Left colon (tissue), 2 donors: Measurements from ENCODE around the gene LAIR1. TPM values are rescaled to one million over a fixed set of nuclear protein-coding genes. Genes with fewer than 3 reads are reported as not detected.

Source experiments
- ATAC-seq: fragments of 200-7000 bp; cut with Tn5 transposase; one replicate; pipeline ENCODE4 v1.9.1; 2020; ENCODE audit warnings: mild to moderate bottlenecking, moderate library complexity
- DNase-seq, 2 donors: peaks; one replicate each; pipeline ENCODE4 v3.0.0-alpha.2; 2020
- intact Hi-C, 2 donors: fragments of 100-400 bp; cut with DNase I in 1 of 2; cut with micrococcal nuclease in 1 of 2; formaldehyde crosslinking; loops; one replicate each; pipeline versions ENCODE4 v1.11.2 to v1.14.0; 2022; cut with DNase I, micrococcal nuclease
- long read RNA-seq: library from polyadenylated mRNA; unstranded; transcript quantifications from one replicate; pipeline ENCODE4 v2.0.0, GENCODE V29; 2021
- total RNA-seq, 2 donors: library from RNA; stranded (reverse); fragmentation: NEBNext Ultra II Directional; extraction: Animal tissue kit (Norgen Biotek cat#: 25700); gene quantifications; one replicate each; pipeline ENCODE4 v1.2.1, GENCODE V29; 2021
- donor health status: DM: no; HTN: no; CAD: no.
- donor health status: DM: yes; HTN: yes; CAD: no.

LAIR1 gene, protein sequence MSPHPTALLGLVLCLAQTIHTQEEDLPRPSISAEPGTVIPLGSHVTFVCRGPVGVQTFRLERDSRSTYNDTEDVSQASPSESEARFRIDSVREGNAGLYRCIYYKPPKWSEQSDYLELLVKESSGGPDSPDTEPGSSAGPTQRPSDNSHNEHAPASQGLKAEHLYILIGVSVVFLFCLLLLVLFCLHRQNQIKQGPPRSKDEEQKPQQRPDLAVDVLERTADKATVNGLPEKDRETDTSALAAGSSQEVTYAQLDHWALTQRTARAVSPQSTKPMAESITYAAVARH
- total RNA-seq, result 10 to 100 TPM in 1 of 2 donors, 1 to 10 TPM in 1; 3.8 to 13.2 TPM
- long read RNA-seq, partial matches to known transcripts, result 0 of 5 reads
- long read RNA-seq, other reads (novel, unspliced or antisense), result 3 of 5 reads

DNA sequence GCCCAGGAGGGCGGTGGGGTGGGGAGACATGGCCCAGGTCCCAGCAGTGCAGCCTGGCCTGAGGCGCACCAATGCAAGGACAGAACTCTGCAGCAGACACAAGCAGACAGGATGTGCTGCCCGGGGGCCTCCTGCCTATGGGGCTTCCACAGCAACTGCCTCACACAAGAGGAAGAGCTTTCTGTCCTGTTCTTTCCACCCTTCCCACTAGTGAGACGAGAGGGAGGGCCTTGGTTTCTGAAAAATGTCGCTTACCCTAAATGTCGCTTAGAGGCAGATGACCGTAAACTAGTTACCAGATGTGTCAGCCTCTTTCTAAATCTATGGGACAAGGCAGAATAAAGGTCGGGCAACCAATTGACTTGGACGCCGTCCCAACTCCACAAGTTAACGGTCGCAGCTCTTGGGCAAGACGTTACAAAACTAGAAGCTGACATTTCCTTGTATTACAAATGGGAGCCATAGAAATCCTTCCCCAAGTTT, at the start of gene LAIR1:
Gene LAIR1, minus strand, starts transcription at position 157 of the 483 bp plus-strand sequence. Its CDS starts 127 bp downstream, at position 30.
- peak; percentile 31 for ATAC-seq
- peak; percentile 42 to 52 for DNase-seq
- intact Hi-C loops, result no loop called here

DNA sequence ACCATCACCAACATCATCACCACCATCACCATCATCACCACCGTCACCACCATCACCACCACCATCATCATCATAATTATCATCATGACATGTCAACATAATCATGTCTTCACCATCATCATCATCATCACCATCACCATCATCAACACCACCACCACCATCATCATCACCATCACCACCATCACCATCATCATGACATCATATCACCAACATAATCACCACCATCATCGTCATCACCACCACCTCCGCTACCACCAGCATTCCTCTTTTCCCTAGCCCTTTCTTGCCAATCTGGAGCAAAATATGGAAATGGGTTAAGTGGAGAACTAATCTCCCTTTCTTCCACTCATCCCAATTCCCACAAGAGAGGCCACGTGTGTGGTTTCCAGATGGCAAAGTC, 49.4 kb upstream of the LAIR1 start:
- DNase-seq (no peak), ATAC-seq (no peak)
- intact Hi-C loops, result no loop called here

DNA sequence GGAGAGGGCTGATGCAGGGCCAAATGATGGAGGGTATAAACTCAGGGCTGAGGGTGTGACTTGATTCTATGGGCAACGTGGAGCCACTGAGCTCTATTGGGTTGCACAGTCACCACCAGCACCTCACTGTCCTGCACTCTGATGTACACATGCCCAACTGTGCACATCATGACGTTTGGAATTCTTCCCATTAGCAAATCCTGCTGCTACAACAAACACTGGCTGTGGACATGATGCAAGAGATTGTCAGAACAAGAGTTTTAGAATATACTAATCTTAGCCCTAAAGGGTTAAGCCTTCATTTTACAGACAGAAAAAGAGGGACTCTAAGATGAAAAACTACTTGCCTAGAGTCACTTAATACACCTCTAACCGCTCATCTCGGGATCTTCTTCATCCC, 48.1 kb upstream of the LAIR1 start:
- DNase-seq (no peak), ATAC-seq (no peak)
- intact Hi-C loops, result no loop called here

DNA sequence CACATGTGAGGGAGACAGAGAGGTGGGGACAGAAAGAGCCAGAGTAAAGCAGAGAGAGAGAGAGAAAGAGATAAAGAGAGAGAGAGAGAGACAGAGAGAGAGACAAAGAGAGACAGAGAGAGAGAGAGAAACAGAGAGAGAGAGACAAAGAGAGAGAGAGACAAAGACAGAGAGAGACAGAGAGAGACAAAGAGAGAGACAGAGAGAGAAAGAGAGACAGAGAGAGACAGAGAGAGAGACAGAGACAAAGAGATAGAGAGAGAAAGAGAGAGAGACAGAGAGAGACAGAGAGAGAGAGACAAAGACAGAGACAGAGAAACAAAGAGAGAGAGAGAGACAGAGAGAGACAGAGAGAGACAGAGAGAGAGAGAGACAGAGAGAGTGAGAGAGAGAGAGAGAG, 46.3 kb upstream of the LAIR1 start:
- intact Hi-C loops, result no loop called here

DNA sequence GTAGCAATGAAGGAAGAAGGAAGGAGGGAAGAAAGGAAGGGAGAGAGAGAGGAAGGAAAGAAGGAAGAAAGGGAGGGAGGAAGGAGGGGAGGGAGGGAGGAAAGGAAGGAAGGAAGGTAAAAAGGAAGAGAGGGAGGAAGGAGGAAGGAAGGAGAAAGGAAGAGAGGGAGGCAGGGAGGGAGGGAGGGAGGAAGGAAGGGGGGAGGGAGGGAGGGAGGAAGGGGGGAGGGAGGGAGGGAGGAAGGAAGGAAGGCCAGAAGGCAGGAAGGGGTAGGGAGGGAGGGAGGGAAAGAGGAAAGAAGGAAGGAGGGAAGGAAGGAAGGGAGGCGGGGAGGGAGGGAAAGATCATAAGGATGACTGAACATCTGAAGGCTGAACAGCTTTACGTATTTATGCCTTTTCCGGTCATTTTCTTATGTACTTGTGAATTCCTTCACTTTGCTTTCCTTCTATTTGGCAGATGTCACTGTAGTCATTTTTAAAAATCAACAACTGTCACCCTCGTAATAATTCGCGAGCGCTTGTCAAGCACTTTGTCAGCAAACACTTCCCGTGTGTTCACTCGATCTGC, 43.8 kb upstream of the LAIR1 start:
- ATAC-seq (no peak), DNase-seq (no peak)
- intact Hi-C loops, result no loop called here

More for the DNA sequence above, 46.3 kb upstream of the LAIR1 start:
- no peak for DNase-seq
- no peak for ATAC-seq

DNA sequence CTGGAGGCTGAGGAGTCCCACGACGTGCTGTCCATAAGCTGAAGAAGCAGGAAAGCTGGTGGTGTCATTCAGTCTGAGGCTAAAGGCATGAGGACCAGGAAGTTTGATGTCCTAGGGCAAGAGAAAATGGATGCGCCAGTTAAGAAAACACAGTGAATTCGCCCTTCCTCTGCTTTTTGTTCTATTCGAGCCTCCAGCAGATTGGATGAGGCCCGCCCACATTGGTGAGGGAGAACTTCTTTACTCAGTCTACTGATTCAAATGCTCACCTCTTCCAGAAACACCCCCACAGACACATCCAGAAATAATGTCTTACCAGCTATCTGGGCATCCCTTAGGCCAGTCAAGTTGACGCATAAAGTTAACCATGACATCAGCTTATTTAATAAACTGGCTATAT, 43.0 kb upstream of the LAIR1 start:
- intact Hi-C loops, result no loop called here
- DNase-seq (no peak), ATAC-seq (no peak)

DNA sequence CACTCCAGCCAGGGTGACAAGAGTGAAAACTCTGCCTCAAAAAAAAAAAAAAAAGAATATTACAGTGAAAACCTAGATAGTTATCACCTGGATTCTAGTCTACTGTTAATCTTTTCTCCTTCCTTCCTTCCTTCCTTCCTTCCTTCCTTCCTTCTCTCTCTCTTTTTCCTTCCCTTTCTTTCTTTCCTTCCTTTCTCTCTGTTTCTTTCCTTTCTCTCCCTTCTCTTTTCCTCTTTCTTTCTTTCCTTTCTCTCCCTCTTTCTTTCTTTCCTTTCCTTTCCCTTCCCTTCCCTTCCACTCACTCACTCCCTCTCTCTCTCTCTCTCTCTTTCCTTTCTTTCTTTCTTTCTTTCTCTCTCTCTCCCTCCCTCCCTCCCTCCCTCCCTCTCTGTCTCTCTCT, 40.9 kb upstream of the LAIR1 start:
- intact Hi-C loops, result no loop called here
- ATAC-seq (no peak), DNase-seq (no peak)

DNA sequence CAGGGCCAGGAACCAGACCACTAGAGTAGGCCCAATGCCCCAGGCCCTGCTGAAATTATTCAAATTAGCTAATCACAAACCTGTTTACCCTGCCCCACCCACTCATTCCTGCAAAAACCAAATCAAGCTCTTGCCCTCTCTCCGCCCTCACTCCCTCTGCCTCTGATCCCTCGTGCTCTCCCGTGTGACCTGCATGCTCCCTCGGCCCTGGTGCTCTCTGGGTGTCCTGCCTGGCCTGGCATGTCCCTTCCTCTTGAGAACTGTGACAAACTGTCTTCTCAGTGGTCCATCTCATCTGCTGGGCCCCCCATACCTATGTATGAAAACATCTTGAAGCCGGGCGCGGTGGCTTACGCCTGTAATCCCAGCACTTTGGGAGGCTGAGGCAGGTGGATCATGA, 38.3 kb upstream of the LAIR1 start:
- ATAC-seq (no peak), DNase-seq (no peak)
- intact Hi-C loops, result no loop called here

DNA sequence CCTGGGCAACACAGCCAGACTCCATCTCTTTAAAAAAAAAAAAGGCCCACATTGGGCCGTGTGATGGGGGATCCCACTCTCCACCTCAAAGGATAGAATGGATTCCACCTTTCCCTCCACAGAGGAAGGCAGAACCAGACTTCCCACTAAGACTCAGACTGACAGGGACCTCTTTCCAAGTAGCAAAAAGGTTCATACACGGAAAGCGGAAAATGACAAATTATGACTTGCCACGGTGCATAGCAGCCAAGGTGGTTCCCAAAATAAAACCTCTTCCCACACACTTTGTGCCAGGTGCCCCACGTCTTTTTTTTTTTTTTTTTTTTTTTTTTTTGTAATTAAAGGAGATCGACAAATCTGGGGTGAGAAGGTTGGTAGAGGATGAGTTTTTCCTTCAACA, 36.2 kb upstream of the LAIR1 start:
- DNase-seq (no peak), ATAC-seq (no peak)
- intact Hi-C loops, result no loop called here

DNA sequence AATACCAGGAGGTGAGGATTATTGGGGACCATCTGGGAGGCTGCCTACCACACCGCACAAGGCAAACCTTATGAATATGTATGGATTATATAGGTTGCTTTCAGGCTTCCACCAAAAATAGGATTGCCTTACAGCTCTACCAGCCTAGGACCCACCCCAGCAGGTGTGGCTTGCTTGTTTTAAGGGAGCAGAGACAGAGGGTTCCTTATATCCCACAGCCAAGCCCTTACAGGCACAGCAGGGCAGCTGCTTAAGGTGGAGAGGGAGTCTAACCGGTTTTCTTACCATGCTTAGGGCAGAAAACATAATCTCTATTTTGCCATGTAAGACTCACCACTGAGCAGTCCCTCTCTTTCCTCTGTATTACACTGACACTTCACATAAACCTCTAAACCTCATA, 34.5 kb upstream of the LAIR1 start:
- intact Hi-C loops, result no loop called here
- ATAC-seq (peak; percentile 65), DNase-seq (no peak)

DNA sequence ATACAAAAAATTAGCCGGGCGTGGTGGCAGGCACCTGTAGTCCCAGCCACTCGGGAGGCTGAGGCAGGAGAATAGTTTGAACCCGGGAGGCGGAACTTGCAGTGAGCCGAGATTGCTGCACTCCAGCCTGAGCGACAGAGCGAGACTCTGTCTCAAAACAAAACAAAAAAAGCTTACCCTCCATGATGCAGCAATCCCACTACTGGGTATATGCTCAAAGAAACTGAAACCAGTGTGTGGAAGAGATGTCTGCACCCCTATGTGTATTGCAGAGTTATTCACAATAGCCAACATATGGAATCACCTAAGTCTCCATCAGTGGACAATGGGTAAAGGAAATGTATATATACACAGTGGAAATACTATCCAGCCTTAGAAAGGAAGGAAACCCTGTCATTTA, 31.0 kb upstream of the LAIR1 start:
- ATAC-seq (no peak), DNase-seq (no peak)
- intact Hi-C loops, result no loop called here

DNA sequence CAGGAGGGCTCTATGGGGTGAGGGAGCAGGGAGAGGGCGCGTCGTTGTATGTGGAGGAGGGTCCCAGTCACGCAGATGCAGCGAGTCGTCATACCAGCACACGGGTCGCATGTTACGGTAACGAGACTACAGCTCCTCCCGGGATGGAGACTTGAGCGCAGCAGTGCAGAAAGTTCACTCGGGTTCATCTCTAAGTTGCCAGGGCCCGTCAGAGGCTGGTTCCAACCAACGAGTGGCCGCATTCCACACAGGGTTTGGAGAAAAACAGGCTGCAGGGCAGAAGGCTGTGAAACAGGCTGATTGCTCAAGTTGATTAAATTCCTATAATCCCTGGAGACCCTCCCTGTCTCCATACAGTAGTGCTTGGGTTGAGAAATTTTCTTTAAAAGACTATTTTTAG, 28.6 kb upstream of the LAIR1 start:
- ATAC-seq (no peak), DNase-seq (no peak)
- intact Hi-C loops, result no loop called here

DNA sequence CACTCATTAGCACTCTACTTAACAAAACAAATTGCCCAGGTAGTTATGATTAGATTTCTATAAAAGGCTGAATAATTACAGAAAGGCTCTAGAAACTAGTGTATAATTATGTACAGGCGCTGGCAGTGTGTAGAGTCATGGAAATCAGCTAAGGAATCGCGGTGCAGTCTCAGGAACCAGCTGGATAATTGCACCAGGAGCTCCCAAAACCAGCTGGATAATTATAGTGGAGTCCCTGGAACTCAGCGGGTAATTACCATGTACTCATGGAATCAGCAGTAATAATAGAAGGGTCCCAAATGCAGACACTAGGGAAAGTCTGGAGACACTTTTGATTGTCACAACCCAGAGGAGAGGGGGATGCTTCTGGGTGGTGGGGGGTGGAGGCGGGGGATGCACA, 27.4 kb upstream of the LAIR1 start:
- intact Hi-C loops, result no loop called here
- DNase-seq, result no peak
- no peak for ATAC-seq

DNA sequence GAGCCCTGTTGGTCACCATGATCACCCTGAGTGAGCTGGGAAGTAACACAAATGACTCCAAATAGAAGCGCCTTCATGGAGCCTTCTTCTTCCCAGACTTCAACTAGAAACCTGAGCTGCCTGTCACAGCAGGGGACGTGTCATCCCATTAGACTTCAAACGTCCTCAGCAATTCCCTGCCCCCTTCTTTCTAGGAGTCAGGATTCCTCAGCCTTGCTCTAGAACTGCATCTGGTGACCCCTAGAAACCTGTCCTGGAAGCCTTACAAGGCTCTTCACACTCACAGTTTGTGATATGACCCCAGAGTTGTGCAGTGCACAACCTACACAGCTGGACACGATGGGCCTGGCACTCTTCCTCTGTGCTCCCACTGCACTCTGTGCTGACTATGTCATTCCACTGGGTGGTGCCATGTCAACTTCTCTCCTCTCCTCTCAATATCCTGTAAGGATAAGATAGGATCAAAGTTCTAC, 26.9 kb upstream of the LAIR1 start:
- intact Hi-C loops, result no loop called here
- DNase-seq (no peak), ATAC-seq (peak; percentile 55)

DNA sequence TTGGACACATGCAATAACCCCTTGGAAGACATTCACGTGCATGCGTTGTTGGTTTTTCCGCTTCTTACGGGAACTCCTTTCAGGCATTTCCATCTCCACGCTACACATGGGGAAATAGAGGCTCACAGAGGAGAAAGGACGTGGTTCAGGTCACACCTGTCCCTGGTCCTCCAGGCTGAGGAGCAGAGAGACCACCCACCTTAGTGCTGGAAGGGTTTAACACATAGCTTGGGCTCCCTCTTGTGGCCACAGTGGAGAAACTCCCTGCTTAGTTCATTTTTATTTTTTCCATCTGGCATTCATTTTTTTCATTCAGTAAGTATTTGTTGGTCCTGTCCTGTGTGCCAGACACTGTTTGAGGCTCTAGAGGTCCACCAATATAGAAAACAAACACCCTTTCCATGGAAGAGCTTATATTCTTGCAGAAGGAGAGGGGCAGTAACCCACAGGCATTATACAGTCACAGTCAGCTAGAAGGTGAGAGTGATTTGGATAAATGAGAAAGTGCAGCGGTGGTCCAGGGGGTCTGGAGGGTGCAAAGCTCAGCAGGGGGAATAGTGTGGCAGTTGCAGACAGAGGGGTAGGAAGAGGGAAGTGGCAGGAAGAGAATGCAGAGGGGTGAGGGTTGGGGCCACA, 26.3 kb upstream of the LAIR1 start:
- ATAC-seq (peak; percentile 29), DNase-seq (peak; percentile 39 to 44)
- intact Hi-C loops, result no loop called here

DNA sequence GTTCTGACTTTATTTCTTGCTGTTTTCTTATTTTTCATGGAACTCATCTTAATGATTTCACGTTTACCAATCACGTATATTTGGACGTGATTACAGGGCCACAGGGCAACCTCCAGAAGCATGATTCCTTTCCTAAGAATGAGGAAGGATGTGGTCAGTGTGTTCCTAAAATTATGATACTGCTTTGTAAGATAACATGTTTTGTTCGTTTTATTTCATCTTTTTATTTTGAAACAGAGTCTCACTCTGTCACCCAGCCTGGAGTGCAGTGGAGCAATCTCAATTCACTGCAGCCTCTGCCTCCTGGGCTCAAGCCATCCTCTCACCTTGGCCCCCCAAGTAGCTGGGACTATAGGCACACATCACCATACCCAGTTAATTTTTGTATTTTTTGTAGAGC, 24.8 kb upstream of the LAIR1 start:
- DNase-seq, result no peak
- no peak for ATAC-seq
- intact Hi-C loops, result no loop called here

DNA sequence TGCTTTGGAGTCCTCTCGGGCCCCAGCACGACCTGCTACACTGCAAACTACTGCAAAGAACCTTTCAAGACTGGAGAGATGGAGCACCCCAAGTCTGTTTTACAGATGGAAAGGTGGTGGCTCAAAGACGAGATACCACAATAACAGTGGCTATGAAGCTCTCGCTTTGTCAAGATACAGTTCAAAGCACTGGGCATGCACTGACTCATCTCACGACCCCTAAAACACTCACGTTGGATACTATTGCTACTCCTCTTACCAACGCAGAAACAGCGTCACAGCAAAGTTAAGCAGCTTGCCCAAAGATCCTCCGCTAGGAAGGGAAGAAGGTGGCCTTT, 24.0 kb upstream of the LAIR1 start:
- intact Hi-C loops, result no loop called here
- ATAC-seq (no peak), DNase-seq (no peak)

DNA sequence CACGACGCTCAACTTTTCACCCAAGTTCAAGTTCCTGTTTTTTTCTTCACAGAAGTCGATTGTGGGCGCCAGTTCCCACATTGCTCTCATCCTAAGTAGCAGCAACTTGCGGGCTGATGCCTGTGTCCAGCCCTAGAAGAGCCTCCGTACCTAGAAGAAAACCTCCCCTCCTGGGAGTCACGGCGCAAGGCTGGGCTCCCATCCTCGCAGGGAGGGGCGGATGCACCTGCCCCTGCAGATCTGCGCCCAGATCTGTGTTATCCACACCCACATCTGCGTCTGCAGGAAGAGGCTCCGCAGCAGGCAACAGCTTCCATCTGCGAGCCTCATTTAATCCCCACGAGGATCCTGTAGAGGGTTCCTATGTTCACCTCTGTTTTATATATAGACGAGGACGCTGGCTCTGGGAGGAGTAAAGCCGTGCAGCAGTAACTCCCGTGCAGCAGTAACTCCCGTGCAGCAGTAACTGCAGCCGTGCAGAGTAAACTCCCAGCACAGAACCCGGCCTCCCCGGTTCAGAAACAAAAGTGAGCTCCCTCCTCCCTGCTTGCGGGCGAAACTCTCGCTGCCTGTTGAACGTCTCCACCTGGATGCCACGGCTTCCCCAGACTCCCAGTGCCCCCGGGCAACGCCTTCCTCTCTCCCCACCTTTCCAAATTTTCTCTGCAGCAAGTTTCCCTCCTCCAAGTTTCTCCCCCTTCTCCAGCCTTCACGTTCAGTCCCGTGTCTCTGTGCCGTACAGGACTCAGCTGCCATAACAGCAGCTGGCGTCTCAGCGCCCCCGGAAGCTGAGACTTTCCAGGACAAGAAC, 23.5 kb upstream of the LAIR1 start:
- ATAC-seq (no peak), DNase-seq (peak in 1 of 2 donors; percentile 38)
- intact Hi-C loops, result no loop called here

DNA sequence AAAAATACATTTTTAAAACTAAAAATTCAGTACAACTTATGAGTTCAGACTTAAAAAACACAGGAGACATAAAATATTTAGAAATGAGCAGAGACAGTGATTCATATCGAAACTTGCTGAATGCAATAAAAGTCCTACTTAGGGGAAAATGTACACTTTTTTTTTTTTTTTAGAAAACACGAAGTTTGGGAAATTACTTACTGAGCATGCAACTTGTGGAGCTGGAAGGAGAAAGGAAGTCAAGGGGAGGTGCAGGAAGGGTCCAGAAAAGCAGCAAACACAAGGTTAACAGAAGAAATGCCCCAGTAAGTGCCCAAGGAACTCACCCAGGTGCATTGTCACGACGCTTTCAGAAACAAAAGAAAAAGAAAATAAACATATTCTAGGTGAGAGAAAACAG, 18.6 kb upstream of the LAIR1 start:
- ATAC-seq (no peak), DNase-seq (no peak)
- intact Hi-C loops, result no loop called here
